NCI-H345 (cell line): ENCODE results near the gene NDUFB8.
A peak's percentile ranks its signal among the peaks of the same experiment; 100 is the strongest.

Experiments
- DNase-seq: peaks from one replicate; lab custom pipeline; 2025; lab: John Stamatoyannopoulos, UW

The NDUFB8 gene

DNA sequence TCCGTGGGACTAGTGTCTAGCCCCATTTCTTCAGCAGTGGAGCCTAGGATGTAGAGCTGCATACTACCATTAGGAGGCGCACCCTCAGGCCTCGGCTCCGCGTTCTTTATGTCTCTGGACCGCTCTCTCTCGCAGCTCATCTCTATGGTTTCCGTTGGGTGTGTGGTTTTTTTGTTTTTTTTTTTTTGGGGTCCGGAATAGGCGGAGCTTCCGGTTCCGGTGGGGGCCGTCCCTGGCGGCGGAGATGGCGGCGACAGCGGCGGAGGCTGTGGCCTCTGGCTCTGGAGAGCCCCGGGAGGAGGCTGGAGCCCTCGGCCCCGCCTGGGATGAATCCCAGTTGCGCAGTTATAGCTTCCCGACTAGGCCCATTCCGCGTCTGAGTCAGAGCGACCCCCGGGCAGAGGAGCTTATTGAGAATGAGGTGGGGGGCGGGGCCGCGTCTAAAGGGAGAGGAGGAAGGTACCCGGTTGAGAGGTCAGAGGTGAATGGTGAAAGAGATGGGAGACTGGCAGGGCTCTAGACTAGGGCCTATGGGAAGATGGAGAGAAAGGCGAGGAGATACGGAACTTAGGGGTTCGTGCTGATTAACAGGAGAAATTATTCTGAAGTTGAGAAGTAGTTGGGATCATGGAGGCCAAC is 6.2 kb upstream of the NDUFB8 start, which contains the start of gene HIF1AN:
HIF1AN (plus strand) TSS at position 229 of the 639 bp plus-strand sequence; CDS start at position 245, 16 bp downstream.
- peak; percentile 91 for DNase-seq

DNA sequence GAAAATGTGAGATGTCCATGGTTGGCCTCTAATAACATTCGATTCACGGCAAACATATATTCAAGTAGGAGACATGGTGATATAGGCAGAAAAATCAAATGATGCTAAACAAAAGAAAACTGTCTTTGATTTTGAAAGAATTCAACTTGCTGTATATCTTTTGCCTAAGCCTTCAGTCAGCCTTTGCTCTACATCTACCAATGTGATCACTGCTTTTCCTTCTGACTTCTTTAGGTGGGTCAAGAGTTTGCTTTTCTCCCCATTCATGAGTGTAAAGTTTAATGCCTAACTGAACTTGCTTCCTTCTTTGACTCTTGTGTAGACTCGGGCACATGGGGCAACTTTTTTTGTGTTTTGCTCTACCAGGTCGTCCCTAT is 5.7 kb upstream of the NDUFB8 start:
- no peak for DNase-seq

DNA sequence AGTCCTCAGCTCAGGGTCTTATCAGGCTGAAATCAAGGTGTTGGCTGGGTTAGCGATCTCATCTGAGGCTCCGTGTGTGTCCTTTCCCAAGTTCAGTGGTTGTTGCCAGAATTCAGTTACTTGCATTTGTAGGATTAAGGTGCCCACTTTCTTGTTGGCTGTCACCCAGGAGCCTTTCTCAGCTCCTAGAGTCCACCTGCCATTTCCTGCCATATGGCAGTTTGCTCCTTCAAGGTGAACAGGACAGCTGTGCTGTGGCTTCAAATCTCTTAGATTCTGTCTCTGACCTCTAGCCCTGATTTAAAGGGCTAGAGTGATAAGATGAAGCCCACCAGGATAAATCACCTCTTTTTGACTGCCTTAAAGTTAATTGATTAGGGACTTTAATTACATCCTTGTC is 5.1 kb upstream of the NDUFB8 start:
- no peak for DNase-seq

DNA sequence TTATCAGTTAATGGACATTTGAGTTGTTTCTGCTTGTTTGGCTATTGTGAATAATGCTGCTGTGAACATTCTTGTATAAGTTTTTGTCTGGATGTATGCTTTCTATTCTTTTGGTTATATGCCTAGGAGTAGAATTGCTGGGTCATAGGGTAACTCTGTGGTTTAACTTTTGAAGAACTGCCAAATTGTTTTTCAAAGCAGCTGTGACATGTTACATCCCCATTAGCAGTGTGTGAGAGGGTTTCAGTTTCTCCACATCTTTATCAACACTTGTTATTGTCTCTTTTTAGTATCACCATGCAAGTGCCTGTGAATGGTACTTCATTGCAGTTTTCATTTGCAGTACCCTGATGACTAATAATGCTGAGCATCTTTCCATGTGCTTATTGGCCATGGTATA is 2.1 kb upstream of the NDUFB8 start:
- no peak for DNase-seq

DNA sequence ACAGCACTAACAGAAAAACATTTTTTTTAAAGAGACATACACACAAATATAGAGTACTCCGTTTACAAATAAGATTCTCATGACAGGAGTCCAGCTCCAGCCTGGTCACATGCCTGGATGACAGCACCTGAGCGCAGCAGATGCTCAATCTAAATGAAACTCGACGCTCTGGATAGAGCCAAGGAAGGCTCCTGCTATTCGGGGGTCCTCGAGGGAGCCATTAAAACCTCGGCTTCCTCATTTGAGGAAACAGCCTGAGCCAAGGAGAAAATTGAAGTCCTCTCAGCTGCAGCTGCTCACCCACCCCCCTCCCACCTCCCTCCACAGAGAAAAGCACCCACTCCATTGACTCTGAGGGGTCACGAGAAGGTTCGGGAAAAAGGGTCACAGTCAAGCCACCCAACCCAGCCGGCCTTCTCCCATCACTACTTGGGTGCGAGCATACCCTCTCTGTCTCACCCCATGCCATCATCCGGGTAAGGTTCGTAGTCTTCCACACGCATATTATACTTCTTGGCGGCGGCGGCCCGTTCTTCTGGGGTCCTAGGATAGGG is 673 bp downstream of the NDUFB8 start:
- no peak for DNase-seq

DNA sequence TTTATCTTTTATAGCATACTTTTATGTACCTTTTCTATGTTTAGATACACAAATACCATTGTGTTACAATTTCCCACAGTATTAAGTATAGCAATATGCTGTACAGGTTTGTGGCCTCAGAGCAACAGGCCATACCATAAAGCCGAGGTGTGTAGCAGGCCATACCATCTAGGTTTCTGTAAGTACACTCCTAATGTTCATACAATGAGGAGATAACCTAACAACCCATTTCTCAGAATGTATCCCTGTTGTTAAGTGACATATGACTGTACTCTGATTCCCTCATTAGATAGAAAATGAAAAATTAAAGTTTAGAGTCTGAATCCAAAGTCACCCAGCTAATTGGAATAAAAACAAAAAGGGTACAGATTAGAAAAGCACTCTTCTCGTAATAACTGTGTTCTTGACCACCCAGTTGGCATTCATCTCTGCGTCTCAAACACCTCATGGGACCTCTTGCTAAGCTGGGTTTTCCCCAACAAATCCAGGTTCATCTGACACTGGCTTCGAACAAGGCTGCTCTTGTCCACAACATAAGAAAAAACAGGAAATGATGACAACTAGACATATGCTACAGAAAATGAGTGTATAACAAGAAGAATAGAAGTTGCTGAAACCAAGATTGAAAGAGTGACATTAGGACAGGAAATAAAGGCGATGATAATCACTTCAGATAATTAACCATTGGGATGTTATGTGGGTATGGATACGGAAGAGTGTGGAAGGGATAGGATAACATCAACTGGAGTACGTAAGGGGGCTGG is 1.4 kb downstream of the NDUFB8 start:
- DNase-seq: no peak

DNA sequence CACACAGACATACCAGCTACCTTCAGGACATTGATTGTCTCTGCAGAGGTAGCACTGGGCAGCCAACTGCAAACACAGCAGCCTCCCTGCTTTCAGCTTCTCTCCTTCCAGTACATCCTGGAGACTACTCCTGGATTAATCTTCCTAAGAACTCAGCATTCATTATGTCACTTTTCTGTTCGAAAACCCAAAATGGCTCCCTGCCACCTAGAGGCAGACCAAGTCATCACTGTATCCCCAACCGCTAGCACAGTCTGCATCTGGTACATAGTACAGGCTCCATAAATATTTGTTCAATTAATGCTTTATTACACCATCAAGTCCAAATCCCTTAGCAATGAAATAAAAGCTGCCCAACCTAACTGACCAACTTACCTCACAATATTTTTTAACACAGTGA is 5.0 kb downstream of the NDUFB8 start:
- no peak for DNase-seq

DNA sequence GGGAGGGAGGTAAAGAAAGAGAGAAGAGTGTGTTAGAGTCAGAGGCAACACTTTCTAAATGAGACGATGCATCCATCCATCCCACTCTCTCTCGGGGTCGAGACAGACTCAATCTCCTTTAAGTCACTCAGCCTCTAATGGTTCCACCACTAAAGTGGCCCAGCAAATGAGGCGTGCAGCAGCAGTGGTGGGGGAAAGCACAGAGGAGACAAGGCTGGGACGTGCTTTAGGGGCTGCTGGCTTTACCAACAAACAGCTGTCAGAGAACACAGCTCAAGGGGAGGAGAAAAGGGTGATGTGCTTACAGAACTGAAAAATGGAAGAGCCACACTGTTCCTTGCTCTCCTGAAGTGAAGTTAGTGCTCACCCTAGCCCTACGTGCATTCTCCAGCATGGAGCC is 5.5 kb downstream of the NDUFB8 start:
- no peak for DNase-seq

DNA sequence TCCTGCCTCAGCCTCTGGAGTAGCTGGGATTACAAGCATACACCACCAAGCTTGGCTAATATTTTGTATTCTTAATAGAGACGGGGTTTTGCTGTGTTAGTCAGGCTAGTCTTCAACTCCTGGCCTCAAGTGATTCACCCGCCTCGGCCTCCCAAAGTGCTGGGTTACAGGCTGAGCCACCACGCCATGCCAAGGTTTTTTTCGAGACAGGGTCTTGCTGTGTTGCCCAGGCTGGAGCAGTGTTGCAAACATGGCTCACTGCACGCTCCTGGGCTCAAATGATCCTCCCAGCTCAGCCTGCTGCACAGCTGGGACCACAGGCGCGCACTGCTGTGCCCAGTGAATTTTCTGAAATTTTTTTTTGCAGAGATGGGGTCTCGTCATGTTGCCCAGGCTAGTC is 6.7 kb downstream of the NDUFB8 start:
- DNase-seq: no peak

DNA sequence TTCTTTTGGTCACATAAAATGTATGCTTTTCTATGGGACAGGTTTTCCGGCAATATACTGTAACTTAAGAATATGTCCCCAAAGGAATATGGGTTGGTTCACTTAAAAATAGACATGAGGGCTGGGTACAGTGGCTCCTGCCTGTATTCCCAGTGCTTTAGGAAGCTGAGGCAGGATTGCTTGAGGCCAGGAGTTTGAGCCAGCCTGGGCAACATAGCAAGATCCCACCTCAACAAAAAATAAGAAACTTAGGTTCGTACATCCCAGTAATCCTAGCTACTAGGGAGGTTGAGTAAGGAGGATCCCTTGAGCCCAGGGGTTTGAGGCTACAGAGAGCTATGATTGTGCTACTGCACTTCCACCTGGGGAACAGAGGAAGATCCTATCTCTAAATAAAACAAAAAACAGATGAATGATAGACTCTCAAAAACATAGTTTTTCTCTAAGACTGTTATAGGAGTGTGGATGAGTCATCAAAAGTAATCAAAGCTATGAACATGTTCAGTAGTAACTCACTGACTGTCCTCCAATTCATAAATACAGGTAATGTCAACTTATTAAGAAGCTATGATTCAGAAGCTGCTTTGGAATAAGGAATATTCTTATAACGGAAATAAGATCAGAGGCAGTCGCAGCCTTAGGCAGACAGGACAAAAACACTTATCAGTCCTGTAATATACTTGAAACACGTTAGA is 7.4 kb downstream of the NDUFB8 start:
- no peak for DNase-seq

DNA sequence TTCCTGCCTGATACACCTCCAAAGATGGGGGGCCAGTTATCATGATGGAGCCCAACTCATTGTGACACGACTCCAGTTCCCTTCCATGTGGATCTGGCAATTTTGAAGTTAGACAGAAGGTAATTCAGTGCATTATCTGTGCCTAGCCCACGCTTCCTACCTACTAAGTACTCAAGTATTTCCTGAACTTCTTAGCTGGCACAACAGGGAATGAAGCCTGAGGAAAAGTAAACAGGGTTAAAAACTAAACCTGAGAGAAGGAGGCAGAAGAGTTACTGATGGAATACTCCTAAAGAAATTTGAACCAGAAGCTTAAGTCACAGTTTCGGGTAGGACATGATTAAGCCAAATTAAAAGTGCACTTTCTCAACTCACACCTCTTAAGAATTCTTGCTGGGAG is 8.9 kb downstream of the NDUFB8 start:
- DNase-seq: no peak

DNA sequence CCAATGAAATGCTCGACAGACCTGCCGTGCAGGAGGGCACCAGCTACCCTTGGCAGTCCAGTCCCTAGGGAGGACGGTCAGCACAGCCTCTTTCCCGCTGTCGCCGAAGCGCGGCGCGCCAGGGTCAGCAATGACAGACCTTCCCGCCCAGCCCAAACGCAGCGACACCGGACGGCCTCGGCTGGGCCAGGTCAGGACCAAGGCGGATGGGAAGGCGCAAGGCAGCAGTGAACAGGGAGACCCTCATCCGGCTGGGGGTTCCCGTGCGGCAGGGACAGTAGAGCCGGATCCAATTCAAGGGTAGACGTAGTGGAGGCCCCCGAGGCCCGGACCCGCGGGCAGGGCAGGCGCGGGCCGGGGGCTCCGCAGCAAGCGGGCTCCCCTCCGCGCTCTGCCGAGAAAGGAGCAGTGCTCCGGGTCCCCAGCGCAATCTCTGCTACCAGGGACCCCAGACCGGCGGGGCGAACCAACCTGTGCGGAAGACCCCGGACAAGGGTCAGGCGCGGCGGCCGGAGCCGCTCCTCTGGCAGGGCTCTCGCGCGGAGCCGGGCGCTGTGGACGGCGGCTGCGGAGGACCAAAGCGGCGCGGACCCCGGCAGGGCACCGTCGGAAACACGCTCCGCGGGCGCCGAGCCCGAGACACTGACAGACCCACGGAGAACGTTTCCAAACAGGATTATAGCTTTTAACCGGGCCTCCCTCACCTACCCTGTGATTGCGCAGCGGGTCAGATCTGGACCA is 10.2 kb downstream of the NDUFB8 start, which contains the start of gene SEC31B:
SEC31B (minus strand) TSS at position 551 of the 741 bp plus-strand sequence. CDS start 2,909 bp downstream, outside the sequence.
- no peak for DNase-seq

DNA sequence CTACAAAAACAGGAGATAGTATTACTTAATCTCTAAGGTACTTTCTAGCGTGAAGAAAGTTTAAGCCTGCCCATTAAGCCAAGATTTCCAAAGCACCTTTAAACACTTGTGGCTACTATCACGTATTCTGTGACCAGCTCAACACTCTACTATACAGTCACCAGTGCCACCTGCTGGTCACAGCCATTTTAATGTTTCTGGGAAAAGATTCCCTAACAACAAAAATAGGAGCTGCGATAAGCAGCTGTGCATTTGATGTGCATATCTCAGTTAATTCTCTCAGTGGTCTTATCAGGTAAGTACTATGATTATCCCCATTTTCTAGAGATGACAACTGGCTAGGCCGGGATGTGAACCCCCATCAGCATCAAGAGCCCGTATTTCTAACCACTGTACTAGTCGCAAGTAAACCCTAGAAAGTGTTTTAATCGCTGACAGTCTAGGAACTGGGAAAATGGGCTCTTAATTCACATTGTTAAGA is 10.9 kb downstream of the NDUFB8 start:
- DNase-seq: peak; percentile 15

DNA sequence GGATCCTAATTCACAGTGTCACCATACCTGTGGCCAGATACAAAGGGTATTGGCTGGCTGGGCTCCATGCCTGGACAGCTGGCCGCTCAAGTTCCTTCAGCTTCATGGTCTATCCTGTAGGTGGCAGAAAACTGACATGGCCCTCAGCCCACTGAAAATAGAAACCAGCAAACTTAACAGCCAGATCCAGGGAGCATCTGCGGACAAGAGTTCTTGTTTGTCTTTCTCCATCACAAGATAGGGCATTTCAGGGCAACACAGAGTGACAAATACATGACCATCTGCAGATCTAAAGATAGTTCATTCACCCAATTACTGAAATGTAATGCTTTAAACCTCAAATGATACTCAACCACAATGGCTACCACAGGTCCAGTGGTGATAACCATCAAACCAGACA is 12.8 kb downstream of the NDUFB8 start:
- DNase-seq: no peak

DNA sequence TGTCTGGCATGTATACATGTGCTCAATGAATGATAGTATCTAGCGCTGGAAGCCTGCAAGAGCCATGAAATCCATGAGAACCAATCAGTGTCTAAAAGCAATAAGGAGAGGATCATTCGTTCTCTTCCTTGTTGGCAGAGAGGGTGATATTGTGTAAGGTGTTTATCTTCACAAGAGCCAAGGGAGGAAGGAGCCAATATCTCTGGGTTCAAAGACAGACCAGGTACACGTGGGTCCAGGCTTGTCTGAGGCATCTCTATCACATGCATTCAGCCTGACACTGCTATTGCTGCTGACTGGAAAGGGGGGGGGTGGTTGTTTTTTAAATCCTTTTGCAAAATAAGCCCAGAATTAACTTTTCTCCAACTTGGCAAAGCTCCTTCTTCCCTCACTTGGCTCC is 14.1 kb downstream of the NDUFB8 start:
- no peak for DNase-seq

DNA sequence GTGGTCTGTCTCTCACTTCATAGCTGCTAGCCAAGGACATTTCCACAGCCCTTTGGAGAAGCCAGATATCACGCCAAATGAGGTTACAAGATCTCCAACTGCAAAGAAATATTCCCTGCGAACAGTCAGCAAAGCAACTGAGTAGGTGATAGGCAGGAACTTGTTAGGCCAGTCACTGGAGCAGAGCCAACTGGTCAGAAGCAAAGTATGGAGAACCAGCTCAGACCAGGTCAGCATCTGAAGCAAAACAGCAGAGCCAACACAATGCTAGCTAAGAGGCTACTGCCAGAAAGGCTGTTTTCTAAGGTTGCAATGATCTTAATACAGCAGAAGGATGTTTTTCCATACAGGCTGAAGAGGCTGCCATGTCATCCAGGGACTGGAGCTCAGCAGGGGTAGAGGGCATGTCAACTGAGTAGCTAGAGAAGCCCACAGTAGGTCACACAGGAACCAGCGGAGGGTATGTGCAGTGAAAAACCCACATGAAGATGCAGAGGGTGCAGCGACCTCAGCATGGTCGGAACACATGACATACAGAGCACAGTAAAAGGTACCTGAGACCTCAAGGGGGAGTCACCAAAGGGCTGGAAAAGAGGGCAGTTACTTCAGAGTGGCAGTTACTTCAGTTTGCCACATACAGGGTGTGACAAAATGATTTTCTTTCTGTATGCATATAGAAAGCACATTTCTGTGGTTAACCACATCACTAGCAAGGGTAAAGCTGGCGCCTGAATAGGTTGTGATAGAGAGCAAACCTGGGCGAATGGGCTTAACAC is 18.9 kb downstream of the NDUFB8 start:
- DNase-seq: no peak

DNA sequence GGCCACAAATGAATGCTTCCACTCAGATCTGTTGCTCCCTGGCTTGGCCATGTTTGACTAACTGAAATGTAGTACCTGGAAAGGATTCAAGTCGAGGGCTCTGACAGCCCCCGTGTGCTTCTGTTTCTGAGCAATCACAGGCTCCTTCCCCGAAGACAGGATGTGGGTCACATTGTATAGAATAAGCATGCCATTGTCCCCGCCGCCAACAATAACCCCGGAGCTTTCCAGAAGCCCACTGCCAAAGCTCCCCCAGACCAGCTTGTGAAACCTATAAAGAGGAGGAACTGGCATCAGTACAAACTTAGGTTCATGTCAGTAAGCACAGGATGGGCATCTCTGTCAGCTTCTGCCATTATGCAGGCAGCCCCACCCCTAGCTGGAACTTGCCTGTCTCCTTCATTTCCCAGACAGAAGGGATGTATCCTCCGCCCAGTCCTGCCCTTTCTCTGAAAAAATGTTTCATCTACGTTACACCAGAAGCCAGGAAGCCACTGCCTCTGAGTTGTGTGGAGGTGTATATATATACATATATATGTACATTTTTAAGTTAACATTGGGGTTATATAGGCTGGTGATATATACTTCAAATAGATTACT is 20.3 kb downstream of the NDUFB8 start:
- no peak for DNase-seq

DNA sequence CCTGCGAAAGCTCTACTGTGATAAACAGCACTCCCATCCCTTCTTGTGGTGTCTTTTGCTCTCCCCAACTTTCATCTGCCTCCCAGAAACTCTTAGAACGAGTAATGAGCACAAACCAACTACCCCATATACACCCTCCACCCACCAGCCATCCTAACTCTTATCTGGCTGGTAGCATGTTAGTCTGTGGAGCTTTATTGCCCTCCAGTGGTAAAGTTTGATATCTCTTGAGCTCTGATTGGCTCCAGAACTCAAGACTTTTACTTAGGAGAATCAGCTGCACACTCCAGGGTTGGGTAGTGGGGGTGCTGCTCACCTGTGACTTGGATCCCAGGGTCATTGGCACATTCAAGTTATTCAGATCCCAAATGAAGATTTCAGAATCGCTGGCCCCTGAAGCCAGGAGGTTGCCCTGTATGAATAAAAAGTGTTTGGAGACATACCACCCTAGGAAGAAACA is 20.9 kb downstream of the NDUFB8 start:
- DNase-seq: no peak

DNA sequence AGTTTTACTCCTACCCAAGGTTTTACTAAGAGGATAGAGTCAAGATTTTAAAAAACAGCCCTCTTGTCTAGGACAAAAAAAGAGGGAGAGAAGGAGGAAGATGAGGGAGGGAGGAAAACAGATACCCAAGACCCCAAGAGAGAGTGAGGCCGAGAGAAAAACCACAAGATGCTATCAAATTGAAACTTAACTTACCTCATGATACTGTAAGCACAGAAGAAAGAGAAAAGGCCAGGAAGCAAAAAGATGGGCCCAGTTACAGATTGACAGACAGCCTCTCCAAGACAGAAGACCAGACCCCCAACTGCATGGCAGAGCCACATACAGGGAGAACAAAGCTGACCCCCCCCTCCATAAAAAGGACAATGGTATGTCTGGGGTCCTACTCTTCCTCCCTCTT is 21.4 kb downstream of the NDUFB8 start:
- no peak for DNase-seq

DNA sequence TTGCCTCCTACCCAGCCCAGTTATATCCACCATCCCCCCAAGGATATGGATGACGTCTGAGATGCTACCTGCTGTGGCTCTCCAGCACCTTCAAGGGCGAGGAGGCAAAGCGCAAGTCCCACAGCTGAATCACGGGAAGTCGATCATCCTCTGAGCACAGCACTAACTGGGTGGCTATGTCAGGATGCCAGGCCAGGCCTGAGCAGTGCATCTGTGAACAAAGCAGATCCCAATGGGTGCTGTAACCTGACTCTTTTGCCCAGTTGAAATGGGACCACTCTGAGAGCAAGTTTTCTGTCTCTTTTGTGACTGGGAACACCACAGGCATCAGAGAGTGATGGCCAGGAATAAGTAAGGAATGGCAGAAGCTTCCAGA is 22.3 kb downstream of the NDUFB8 start:
- no peak for DNase-seq
